Hippocampal formation (tissue), 2 donors: ENCODE results near the gene USP44.
A peak's percentile ranks its signal among the peaks of the same experiment; 100 is the strongest.
"Not testable (repeated sequence)": the region's sequence is repeated elsewhere in the genome, so short reads cannot be mapped to it uniquely, and the experiment has no call there.

Source experiments
- DNase-seq, 2 donors: peaks; one replicate each; lab custom pipeline; 2025; lab: John Stamatoyannopoulos, UW

USP44 gene

GRCh38 chr12:95509300-95509699 lies 42.0 kb downstream of the USP44 start:
- no peak for DNase-seq

GRCh38 chr12:95506707-95507523 lies 44.4 kb downstream of the USP44 start:
- peak in 1 of 2 donors; percentile 4 for DNase-seq

- no peak for DNase-seq
These were observed 46.2 kb downstream of the USP44 start for GRCh38 chr12:95505039-95505438.

- no peak for DNase-seq
These were observed 47.1 kb downstream of the USP44 start for GRCh38 chr12:95504140-95504539.

DNA sequence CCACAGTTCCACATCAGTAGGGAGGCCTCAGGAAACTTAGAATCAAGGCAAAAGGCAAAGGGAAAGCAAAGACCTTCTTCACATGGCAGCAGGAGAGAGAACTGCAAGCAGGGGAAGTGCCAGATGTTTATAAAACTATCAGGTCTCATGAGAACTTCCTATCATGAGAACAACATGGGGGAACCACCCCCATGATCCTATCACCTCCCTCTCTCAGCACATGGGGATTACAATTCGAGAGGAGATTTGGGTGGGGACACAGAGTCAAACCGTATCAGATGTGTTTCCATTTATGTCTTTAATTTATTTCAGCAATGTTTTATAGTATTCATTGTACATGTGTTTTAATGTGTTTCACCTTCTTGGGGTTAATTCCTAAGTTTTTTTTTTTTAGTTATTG lies 51.5 kb downstream of the USP44 start:
- no peak for DNase-seq

DNA sequence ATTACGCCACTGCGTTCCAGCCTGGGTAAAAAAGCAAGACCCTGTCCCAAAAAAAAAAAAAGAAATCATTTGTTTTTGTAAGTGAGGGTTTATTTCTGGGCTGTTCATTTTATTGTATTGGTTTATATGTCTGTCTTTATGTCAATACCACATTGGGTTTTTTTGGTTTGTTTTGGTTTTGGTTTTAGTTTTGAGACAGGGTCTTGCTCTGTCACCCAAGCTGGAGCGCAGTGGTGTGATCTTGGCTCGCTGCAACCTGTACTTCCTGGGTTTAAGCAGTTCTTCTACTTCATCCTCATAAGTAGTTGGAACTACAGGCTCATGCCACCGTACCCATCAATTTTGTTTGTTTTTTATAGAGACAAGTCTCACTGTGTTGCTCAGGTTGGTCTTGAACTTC lies 52.3 kb downstream of the USP44 start:
- no peak for DNase-seq

DNA sequence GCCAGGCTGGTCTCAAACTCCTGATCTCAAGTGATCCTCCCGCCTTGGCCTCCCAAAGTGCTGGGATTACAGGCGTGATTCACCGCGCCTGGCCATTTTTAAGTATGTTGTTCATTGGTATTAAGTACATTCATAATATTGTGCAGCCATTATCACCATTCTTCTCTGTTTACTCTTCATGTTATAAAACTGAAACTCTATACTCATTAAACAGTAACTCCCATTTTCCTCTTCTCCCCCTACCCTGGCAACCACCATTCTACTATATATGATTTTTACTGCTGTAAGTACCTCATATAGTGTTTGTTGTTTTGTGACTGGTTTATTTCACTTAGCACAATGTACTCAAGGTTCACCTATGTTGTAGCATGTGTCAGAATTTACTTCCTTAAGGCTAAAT lies 54.2 kb downstream of the USP44 start:
- DNase-seq: no peak

- no peak for DNase-seq
These were observed 55.8 kb downstream of the USP44 start for GRCh38 chr12:95495433-95495832.

- no peak for DNase-seq
These were observed 56.4 kb downstream of the USP44 start for GRCh38 chr12:95494888-95495287.

GRCh38 chr12:95492462-95492861 lies 58.8 kb downstream of the USP44 start:
- no peak for DNase-seq

DNA sequence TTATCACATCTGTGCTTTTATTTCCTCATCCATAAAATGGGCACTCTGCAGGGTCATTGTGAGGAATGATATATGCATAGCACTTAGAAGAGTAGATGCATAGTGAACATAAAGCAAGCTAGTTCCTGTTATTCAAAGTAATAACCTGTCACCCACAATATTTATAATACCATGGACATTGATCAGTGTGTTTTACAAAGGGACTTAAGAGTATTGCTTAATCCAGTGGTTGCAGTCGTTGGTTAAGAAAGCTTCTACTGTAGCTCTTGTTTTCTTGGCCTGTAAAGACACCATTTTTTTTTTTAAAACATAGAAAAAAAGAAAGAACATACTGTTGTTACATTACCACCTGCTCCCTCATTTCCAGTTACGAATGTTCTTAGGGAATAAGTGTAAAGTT lies 64.3 kb downstream of the USP44 start:
- DNase-seq: no peak

- DNase-seq: no peak
These were observed 66.8 kb downstream of the USP44 start for GRCh38 chr12:95484524-95484923.

- DNase-seq: not testable (repeated sequence)
These were observed 68.7 kb downstream of the USP44 start for GRCh38 chr12:95482564-95482963.

GRCh38 chr12:95481888-95482287 lies 69.4 kb downstream of the USP44 start:
- DNase-seq: no peak

DNA sequence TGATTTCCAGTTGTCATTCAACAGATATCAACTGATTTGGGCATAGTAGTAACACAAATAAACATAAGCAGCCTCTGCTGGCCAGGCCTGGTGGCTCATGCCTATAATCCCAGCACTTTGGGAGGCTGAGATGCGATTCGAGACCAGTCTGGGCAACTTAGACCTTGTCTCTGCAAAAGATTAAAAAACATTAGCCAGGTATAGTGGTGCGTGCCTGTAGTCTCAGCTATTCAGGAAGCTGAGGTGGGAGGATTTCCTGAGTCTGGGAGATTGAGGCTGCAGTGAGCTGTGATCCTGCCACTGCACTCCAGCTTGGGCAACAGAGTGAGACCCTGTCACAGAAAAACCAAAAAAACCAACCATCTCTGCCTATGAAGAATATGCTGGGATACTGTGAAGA lies 70.2 kb downstream of the USP44 start:
- DNase-seq: no peak

GRCh38 chr12:95480230-95480629 lies 71.0 kb downstream of the USP44 start:
- DNase-seq: no peak

- no peak for DNase-seq
These were observed 76.7 kb downstream of the USP44 start for GRCh38 chr12:95474660-95474958.

DNA sequence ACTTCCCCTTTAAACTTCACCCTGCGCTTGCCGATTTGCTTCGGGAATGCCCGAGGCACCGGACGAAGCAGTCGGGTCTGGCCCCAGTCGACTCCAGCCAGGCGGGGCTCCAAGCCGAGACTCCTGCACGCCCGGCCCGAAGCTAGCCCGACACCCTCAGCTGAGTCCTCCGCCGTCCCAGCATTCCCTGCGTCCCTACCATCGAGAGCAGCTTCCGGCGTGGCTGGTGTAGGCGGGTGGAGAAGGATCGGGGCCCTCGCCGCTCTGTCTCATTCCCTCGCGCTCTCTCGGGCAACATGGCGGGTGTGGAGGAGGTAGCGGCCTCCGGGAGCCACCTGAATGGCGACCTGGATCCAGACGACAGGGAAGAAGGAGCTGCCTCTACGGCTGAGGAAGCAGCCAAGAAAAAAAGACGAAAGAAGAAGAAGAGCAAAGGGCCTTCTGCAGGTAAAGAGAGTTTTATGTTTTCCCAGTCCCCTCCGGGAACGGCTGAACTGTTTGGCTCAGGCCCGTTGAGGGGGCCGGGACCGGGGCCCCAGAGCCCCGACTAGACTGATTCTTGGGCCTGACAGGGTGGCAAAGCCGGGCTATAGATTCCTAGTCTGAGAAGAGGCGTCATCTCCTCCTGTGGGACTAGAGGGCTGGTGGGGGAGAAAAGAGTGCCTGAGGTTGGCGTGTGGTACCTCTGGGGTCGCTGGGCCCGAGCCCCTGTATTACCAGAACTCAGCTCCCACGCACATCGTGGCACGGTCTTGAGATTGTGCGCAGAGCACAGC lies 77.2 kb downstream of the USP44 start, which contains the start of gene METAP2:
METAP2 (plus strand) TSS at position 269 of the 776 bp plus-strand sequence; CDS start at position 297, 28 bp downstream.
- peak; percentile 91 to 94 for DNase-seq

DNA sequence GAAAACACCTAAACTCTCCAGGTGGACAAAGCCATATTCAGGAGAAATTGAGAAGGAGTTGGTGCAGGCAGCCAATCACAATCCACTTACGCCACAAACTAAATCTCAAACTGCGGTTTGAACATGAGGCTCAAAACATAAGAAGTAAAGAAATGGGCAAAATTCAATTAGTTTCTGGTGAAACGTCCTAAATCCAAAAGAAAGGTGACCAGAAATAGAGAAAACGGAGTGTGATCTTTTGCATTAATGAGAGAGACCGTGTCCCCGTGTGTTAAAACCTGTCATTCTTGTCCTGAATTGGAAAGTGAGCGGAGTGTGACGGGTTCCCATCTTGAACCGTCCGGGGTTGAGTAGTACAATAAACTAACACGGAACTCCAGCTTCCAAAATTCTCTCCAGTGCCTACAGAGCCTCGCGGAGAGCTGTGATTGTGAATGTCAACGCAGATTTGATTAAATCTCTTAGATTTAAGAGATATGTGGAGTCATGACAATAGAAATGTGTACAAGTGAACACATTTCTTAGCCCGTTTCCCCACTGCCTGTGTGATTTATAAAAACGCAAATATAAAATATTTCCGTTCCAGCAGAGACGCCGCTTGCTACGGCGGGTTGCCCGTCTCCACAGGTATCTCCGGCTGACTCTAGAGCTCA lies 77.9 kb downstream of the USP44 start:
- peak; percentile 39 to 63 for DNase-seq

DNA sequence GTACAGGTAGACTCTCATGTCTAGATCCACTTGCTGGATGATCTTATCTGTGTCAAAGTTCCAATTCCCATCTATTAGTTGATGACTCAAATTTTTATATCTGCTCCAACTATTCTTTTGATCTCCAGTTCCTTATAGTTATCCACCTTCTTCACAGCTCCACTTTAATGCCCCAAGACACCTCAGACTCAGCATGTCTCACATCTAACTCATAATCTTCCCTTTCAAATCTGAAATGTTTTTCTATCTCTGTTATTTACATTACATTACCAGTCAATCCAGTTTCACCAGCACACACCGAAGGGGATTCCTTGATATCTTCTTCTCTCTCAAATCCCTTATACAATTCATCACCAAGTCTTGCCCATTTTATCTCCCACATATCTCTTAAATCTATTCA lies 81.0 kb downstream of the USP44 start:
- no peak for DNase-seq
